DND-41 (cell line): ENCODE data around the gene LSM3.

Source experiments
- CTCF ChIP-seq: IDR thresholded peaks from 2 replicates; pipeline ENCODE4 v1.5.1; 2012; ENCODE audit warnings: borderline replicate concordance, low read length, moderate library complexity, mild to moderate bottlenecking; ENCODE audit not compliant: poor library complexity, severe bottlenecking; ENCODE audit errors: extremely low read depth
- EZH2 ChIP-seq: IDR thresholded peaks from 3 replicates; pipeline ENCODE4 v1.6.1; 2012; ENCODE audit warnings: borderline replicate concordance, low read depth, mild to moderate bottlenecking, moderate library complexity, low read length, inconsistent platforms; ENCODE audit not compliant: severe bottlenecking

- TF ChIP-seq CTCF (no peak), EZH2 (no peak)
These were observed 4.1 kb upstream of the LSM3 start for GRCh38 chr3:14174483-14174882.
